Activated CD4-positive, alpha-beta T cell treated with anti-CD3 and anti-CD28 coated beads, Interleukin-2, amount 50 U/mL, for 24 hours (primary cell): ENCODE data around the gene AJM1.
"Not testable (repeated sequence)": the region's sequence is repeated elsewhere in the genome, so short reads cannot be mapped to it uniquely, and the experiment has no call there.

ENCODE experiments used
- DNase-seq, 2 donors: peaks; one replicate each; pipeline ENCODE4 v3.0.0-alpha.2; 2020; ENCODE audit warnings: low read depth in 1 of 2, low spot score in 1 of 2

The AJM1 gene

DNA sequence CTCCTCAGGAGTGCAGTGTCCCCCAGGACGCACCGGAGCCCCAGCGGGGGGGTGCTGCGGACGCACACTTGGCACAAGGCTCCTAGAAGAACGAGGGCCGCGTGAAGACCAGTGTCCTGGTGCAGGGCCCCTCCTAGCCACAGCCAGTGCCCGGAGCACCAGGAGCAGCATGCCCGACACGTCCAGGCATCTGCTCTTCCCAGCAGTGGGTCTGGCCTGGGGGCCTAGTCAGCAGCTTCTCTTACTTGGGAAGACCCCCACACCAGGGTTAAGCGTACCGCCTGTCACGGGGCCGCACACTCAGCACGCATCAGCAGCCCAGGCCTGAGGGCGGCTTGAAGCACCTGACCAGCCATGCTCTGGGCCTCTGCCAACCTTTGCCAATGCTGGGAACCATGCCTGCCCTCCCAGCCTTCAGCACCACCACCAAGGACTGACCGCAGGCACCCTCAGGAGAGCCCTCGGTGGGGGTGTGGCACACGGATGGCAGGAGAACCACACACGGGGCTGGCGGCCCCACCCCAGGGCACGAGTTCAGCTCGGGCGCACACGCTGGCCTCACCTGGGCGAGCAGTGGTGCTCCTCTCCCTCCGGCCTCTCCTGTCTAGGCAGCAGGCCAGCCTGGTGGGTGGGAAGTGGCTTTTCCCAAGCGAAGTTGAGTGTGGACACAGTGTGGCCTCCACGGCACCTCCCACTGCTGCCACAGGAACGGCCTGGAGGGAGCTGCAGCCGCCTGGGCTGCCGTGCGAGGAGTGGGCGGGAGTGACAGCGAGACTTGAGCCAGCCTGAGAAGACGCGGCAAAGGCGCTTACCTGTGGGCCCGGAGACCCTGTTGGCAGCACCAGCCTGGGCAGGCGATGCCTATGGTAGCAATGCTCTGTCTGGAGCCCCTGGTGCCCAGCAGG is 12.0 kb upstream of the AJM1 start:
- DNase-seq, result no peak

DNA sequence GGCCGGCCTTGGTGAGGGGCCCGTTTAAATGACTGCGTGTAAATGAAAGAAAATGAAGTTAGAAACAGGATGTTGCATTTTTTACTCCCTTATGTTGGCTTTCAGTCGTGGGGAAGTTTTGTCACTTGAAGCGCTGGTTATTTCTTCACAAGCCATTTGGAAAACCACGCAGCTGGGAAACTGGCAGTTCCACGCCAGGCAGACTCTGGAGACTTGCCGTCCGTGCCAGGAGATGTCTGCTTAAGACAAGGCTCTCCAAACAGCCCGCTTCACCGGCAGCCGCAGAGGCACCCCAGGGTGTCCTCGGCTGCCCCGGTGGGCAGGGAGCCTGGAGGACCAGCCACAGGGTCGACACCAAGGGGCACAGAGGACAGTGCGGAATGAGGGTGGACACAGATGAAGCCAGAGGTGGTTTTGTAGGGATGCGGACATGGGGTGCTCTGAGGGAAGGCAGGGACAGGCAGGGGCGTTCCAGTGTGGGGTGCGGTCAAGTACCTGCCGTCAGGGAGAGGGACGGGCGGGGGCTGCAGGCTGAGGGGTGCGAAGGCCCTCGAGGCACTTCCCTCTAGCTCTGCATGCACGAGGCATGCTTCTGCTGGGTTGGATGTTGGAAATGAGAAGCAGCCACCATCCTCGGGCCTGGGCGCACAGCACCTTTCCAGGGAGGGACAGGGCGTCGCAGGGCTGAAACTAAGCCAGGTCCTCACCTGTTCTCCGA is 11.1 kb upstream of the AJM1 start:
- no peak for DNase-seq

DNA sequence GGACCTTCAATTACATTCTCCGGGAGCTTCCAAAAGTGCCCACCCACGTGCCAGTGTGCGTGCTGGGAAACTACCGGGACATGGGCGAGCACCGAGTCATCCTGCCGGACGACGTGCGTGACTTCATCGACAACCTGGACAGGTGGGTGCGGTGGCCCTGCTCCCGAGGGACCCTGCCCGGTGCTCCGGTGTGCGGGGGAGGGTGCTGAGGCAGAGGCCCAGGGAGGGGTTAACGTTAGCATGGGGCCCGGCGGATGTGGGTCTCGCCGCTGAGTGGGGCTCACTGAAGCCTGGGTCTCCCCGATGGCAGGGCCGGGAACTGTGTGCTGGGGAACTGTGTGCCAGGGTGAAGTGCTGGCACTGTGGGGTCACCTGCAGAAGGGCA is 10.6 kb upstream of the AJM1 start:
- DNase-seq, result no peak

DNA sequence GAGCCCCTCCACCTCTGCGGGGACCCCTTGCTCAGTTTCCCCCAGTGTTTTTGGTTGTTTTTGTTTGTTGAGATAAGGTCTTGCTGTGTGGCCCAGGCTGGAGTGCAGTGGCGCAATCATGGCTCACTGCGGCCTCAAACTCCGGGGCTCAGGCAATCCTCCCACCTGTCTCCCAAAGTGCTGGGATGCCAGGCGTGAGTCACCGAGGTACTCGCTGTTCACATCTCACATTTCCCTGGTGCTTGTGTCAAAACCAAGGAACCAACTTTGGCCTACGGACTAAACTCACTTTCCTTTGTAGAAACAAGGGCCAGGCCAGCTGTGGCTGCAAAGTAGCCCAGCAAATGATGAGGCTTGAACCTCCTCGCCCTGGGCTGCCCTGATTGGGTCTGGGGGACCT is 9.7 kb upstream of the AJM1 start:
- DNase-seq, result no peak

DNA sequence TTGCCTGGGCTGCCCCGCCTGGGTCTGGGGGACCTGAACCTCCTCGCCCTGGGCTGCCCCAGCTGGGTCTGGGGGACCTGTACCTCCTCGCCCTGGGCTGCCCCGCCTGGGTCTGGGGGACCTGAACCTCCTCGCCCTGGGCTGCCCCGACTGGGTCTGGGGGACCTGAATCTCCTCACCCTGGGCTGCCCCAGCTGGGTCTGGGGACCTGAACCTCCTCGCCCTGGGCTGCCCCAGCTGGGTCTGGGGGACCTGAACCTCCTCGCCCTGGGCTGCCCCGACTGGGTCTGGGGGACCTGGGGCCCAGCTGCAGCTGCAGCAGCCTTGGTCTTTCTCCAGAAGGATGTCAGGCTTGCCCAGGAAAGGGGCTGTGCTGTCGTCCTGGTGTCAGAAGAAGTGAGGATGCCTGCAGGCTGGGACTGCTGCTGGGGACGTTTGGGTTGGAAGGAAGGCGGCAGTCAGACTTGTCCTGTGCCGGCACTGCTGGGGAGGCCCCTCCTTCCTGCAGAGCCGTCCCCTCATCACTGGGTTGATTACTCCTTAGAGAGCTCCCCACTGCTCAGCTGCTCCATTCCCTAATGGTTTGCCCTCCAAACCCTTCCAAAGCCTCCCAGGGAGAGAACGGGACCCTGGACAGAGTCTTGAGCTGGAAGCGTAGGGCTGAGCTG is 8.8 kb upstream of the AJM1 start:
- not testable (repeated sequence) for DNase-seq

DNA sequence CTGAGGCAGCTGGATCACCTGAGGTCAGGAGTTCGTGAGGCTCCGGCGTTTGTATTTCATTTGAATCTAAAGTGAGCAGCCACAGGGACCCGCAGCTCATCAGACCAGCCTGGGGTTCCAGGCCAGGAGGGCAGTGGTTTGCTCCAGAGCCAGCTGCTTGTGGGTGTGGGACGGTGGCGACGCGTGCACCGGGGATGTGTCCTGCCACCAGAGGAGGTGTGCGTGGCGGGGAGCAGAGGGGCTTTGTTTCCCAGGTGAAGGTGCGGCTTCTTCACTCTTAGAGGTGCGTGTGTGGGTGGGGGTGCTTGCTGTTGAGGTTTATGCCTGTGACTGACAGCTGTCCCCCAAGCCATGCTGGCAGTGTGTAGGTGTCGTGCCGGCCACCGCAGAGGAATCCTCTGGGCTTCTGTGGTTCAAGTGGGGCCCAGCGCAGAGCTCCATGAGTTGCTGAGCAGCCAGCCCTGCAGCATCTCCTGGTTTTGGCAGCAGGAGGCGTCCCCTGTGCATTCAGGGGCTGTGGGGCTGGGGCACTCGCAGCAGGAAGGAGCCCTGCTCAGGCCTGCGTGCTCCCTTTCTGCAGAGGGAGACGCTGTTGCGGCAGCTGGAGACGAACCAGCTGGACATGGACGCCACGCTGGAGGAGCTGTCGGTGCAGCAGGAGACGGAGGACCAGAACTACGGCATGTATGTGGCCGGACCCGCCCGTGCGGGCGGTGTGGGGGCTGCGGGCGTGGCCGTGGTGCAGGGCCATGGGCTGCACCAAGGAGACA is 6.9 kb upstream of the AJM1 start:
- no peak for DNase-seq

DNA sequence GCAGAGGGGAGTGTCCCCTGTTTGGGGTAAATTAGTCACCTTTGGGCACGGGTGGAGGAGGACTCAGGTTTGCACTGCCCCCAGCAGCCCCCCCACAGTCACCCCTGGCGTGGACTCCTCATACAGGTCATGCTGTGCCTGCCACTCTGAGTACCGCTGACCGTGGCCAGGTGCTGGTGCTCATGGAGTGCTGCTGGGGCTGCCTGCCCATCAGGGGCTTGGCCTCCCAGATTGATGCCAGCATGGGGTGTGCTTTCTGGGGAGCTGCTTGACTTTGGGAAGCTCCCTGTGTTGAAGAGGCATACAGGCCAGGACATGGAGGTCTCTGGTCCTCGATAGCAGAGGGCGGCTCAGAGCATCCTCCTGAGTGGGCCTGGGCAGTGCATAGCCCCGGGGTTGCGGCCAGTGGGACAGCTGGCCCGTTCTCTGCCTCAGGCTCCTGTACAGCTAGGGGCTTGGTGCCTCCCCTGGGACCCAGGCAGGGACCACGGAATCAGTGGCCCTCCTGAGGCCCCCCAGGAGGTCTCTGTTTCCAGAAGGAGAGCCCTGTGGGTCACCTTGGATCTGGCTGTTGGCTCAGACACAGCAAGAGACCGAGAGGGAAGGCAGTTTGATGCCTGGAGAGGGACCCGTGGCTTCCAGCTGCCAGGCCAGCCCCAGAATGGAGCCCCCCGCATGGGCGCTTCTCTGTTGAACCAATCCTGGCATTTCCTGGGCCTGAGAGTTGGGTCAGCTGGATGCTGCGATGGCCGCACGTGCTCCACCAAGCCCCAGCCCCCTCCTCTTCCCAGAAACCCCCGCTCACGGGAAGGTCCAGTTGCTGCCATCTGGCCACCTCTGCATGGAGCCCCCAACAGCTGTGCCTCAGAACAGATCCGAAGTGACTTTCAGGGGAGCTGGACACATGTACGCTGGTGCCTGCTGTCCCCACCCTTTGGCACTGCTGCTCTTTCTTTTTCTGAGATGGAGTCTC is 6.1 kb upstream of the AJM1 start:
- DNase-seq, result no peak

DNA sequence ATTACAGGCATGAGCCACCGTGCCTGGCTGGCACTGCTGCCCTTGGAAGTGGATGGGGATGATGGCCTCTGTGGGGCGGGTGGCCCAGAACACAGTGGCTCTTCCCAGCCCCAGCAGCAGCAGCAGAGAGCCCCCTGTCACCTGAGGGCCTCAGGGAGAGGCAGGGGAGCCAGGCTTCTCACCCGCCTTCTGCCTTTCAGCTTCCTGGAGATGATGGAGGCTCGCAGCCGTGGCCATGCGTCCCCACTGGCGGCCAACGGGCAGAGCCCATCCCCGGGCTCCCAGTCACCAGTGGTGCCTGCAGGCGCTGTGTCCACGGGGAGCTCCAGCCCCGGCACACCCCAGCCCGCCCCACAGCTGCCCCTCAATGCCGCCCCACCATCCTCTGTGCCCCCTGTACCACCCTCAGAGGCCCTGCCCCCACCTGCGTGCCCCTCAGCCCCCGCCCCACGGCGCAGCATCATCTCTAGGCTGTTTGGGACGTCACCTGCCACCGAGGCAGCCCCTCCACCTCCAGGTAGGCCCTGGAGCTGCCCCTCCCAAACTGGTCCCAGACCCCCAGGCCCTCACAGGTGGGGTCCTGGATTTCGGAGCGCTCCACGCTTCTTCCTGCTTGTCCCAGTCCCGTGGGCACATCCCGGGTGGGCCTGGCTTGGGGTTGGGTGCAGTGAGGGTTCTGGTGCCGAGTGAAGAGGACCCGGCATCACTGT is 5.0 kb upstream of the AJM1 start:
- DNase-seq, result no peak

DNA sequence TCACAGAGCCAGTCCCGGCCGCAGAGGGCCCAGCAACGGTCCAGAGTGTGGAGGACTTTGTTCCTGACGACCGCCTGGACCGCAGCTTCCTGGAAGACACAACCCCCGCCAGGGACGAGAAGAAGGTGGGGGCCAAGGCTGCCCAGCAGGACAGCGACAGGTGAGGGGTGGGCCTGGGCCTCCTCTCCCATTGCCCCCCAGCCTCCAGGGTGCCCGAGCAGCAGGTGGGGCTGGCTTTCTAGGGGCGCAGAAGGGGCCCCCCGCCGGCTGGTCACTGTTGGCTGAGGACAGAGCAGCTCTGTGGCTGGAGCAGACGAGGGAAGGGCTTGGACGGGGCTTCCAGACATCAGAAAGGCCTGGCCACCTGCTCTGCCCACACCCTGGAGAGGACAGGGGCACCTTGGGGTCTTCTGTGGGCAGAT is 4.4 kb upstream of the AJM1 start:
- not testable (repeated sequence) for DNase-seq

DNA sequence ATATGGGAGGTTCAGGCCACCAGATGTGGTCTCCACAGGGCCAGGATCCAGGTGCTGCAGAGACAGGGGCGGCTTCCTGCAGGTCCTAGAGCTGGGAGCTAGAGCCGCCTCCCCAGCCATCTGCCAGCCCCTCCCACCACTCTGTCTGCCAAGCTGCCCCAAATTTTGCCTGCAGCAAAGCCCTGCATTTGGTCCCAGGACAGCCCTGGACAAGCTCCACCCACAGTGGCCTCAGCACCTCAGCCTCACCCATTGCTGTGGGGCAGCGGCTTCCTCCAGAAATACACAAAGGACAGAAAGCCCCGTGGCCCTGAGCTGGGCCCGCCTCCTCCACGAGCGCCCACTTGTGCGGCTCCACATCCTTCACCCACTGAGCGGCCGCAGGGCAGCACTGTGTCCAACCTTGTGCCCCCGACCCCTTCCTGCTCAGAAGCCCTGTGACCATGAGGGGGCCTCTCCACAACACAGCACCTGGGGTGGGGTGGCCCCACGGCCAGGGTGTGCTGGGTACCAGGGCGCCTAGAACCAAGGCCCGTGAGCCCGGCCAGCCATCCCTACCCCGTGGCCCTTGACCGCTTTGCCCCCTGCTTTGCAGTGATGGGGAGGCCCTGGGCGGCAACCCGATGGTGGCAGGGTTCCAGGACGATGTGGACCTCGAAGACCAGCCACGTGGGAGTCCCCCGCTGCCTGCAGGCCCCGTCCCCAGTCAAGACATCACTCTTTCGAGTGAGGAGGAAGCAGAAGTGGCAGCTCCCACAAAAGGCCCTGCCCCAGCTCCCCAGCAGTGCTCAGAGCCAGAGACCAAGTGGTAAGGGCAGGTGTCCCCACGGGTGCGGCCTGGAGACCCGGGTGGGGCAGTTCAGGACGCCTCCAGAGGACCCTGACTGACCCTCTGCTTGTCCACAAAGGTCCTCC is 3.7 kb upstream of the AJM1 start:
- DNase-seq, result no peak

DNA sequence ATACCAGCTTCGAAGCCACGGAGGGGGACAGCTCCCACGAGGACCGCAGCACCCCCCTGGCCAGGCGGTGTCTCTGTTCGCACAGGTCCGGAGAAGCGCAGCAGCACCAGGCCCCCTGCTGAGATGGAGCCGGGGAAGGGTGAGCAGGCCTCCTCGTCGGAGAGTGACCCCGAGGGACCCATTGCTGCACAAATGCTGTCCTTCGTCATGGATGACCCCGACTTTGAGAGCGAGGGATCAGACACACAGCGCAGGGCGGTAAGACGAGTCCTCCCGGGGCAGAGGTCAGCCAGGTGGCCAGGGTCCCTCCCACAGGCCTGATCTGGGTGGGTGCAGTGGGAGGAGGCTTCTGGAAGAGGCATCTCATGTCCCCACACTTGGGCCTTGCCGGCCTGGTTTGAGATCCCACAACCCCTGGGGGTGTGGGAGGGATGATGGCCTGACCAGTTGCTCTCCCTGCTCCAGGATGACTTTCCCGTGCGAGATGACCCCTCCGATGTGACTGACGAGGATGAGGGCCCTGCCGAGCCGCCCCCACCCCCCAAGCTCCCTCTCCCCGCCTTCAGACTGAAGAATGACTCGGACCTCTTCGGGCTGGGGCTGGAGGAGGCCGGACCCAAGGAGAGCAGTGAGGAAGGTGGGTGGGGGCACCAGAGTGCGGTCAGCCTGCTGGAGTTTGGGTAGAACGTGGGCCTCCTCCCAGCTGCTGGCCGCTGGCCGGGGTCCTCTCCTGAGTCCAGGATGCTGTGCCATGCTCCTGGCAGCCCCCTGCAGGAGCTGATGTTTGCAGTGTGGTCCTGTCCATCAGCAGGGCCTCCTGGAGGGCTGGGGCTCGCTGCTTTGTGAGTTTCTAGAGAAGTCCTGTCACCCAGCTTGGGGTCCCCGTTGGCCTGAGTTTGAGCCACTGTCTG is 2.8 kb upstream of the AJM1 start:
- DNase-seq, result no peak

DNA sequence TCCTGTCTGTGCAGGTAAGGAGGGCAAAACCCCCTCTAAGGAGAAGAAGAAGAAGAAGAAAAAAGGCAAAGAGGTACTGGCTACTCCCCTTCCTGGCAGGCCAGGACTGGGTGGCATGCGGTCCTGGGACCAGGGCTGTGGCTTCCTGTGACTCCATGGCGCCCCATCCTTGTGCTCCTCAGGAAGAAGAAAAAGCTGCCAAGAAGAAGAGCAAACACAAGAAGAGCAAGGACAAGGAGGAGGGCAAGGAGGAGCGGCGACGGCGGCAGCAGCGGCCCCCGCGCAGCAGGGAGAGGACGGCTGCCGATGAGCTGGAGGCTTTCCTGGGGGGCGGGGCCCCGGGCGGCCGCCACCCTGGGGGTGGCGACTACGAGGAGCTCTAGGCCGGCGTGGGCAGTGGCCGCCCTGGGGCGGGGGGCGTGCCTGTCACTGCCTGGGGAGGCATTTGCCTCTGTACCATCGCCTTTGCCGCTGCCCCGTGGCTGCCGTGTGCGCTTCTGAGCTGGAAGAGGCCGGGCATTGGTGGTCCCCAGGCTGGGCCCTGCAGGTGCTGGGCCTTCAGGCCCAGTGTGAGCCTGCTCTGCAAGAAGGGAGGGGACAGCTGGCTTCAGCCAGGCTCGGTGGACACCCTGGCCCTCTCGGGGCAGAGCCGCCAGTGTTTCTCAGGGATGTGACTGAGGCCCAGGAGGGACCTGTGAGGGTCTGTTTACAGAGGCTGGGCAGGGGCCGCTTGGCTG is 2.0 kb upstream of the AJM1 start:
- DNase-seq, result no peak

DNA sequence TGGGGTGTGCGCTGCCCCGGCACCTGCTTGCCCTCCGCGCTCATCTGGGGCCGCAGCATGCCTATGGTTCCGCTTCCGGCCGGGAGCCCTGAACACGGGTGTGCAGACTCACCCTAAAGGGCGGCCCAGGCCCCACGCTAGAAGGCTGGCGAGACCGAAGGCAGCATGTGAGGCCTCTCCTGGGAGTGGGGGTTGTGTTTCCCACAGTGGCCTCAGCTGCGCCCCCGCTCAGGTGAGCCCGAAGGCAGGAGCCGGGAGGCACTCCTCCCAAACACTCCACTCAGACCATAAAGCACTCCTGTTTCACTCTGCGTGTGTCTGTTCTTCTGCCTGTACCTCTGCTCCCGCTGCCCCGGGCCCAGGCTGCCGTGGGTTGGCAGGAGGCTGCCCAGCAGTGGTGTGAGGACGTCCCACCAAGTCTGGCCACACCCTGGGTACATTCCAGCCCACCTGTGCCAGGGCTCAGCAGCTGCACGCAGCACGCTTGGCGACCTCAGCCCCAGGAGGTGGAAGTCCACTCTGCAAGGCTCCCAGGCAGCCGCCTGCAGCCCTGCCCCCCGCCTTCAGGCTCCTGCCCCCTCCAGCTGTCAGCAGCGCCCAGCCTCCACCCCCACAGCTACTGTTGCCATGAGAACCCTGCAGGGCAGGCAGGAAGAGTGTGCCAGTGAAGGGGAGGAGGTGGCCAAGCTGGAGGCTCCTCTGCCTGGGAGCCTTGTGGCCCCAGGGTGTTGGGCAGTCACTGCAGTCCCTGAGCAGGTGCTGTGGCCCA is 1.2 kb upstream of the AJM1 start:
- no peak for DNase-seq

DNA sequence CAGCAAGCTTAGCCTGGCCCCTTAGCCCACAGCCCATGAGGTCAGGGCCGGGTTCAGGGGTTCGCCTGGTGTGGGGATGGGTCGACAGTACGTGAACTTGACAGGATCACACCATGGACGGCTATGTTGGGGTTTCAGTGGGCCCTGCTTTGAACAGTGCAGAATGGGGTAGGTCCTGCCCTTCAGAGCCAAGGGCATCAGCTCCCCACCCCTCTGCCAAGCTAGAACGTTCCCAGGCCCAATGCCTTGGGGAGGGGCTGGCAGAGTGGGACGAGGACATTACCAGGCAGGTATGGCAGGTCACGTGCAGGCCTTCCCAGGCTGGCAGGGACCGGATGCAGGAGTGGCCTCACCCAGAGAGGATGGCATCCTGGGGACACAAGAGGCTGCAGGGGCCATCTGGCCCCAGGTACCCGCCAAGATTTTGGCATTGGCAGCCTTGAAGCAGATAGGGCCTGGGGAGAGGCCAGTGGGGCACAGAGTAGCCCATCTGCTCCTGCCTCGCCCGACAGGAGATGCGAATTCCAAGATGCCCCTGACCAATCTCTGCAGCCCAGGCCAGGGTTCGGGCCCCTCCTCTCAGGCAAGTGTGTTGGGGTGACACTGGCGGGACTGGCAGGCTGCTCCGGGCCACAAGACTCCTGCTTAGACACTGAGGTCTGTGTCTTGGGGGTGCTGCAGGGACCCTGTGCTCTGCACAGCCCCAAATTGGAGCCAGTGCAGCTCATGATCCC is 465 bp upstream of the AJM1 start:
- DNase-seq, result not testable (repeated sequence)

DNA sequence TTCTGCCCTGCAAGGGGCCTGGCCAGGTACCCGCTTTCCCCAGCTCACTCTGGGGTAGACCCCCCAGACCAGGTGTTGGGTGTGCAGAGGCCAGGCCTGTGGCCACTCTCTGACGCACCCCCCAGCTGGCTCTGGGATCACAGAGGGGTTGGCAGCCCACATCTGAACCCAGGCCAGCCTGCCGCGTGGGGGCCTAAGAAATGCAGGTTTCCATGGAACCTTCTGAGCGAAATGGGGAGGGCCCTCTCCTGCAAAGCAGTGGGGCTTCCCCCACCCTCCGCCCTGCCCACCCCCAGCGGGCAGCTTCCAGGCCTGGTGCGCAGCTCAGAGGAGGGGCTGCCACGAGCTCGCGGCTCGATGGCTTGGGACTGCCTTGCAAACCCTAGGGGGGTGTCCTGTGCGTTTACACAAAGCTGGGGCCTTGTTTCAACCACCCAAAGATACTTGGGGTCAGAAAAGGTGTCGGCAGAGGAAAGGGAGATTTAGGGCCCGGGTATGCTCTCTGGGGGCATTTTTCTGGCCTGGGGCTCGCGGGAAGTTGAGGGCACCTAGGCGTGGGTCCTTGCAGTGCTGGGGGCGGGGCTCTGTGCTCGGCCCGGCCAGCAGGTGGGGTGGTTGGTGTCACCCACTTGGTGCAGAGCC is 1.0 kb downstream of the AJM1 start:
- DNase-seq, result not testable (repeated sequence)
